Large intestine (tissue), 3 donors: ENCODE data around the gene TSKS. TPM values are rescaled to one million over a fixed set of nuclear protein-coding genes. Genes with fewer than 3 reads are reported as not detected.

ENCODE experiments used
- DNase-seq, 2 donors: peaks; one replicate each; pipeline versions ENCODE4 v3.0.0 to v3.0.0-alpha.2; 2013
- H3K27ac ChIP-seq: one replicate; pipeline ENCODE4 v1.5.1; 2013; ENCODE audit warnings: low read length
- H3K27me3 ChIP-seq: 2 replicates; pipeline ENCODE4 v1.6.1; 2013; ENCODE audit warnings: low read length; ENCODE audit not compliant: control insufficient read depth, insufficient read depth
- H3K36me3 ChIP-seq: 2 replicates; pipeline ENCODE4 v1.6.1; 2013; ENCODE audit warnings: low read length; ENCODE audit not compliant: control insufficient read depth, insufficient read depth
- H3K4me1 ChIP-seq: one replicate; pipeline ENCODE4 v1.6.1; 2013; ENCODE audit warnings: low read length; ENCODE audit not compliant: control insufficient read depth, insufficient read depth
- H3K4me3 ChIP-seq: one replicate; pipeline ENCODE4 v1.5.1; 2013; ENCODE audit warnings: low read length
- H3K9me3 ChIP-seq: one replicate; pipeline ENCODE4 v1.6.1; 2013; ENCODE audit warnings: mild to moderate bottlenecking, low read depth, low read length, moderate library complexity; ENCODE audit not compliant: control insufficient read depth
- WGBS: methylation state at CpG from one replicate; pipeline ENCODE4 v1.1.5; 2013; ENCODE audit warnings: low lambda C conversion rate; ENCODE audit not compliant: insufficient coverage; 5-methylcytosine and 5-hydroxymethylcytosine counted together
- polyA plus RNA-seq: library from polyadenylated mRNA; unstranded; fragments of 120-200 nt; gene quantifications from one replicate; pipeline ENCODE4 v1.2.1, GENCODE V29; 2013

TSKS gene
- polyA plus RNA-seq, 1 donor, result 0.15 TPM

- WGBS, result 95% methylated on average over 4 of the region's 20 CpGs
- no peaks in the 10 kb centered on the region for H3K27me3 ChIP-seq
- peaks cover 3% of the 10 kb centered on the region for H3K9me3 ChIP-seq
- DNase-seq, result no peak
- H3K4me3 ChIP-seq, result peak overlapping the region; percentile 32
- peaks cover 32% of the 10 kb centered on the region for H3K4me1 ChIP-seq
- peak overlapping the region; percentile 63 for H3K27ac ChIP-seq
- peaks cover 25% of the 10 kb centered on the region for H3K36me3 ChIP-seq
Observed at GRCh38 chr19:49805822-49806619, 42.9 kb upstream of the TSKS start.

DNA sequence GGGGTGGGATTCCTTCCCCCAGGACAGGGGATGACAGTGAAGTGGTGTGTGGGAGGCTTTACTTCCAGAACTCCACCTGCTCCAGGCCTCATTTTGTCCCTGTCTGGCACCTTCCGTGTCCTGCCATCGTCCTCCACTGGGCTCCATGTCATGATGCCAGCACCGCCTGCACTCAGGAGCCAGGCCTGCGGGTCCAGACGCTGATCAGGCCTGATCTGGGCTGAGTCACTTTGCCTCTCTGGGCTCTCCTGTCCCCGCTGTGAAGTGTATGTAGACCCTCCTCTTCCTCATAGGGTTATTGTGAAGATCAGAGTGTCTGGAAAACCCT is 40.4 kb upstream of the TSKS start:
- peaks cover 20% of the 10 kb centered on the region for H3K4me1 ChIP-seq
- H3K27me3 ChIP-seq, result no peaks in the 10 kb centered on the region
- 100% methylated on average over 2 of the region's 6 CpGs for WGBS
- H3K9me3 ChIP-seq, result peaks cover 3% of the 10 kb centered on the region
- no peak for DNase-seq
- peaks cover 50% of the 10 kb centered on the region for H3K36me3 ChIP-seq
- no peak overlapping the region for H3K27ac ChIP-seq
- no peak overlapping the region for H3K4me3 ChIP-seq

DNA sequence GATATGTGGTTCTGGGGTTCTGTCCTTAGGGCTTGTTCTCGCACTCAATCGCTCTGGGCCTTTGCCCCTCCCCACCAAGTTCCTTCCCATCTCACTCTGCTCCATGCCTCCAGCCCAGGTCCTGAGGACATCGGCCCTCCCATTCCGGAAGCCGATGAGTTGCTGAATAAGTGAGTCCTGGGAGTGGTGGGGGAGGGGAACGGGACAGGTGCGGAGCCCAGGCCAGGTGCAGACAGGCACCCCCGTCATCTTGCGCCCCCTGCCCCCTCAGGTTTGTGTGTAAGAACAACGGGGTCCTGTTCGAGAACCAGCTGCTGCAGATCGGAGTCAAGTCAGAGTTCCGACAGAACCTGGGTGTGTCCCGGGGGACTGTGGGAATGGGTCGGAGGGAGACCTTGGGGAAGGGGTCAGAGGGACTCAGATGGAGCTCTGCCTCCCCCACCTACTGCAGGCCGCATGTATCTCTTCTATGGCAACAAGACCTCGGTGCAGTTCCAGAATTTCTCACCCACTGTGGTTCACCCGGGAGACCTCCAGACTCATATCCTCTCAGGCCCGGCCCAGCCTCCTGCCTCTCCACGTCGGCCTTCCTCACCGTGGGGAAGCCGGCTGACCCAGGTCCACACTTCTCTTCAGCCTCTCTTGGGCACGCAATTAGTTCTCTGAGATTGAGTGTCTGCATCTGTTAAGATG is 39.9 kb upstream of the TSKS start:
- no peak for DNase-seq
- H3K4me3 ChIP-seq, result peak overlapping the region; percentile 47
- H3K27ac ChIP-seq, result no peak overlapping the region
- H3K4me1 ChIP-seq, result peaks cover 16% of the 10 kb centered on the region
- peaks cover 55% of the 10 kb centered on the region for H3K36me3 ChIP-seq
- WGBS, result no CpG with 5 or more reads among the region's 24 CpGs
- H3K9me3 ChIP-seq, result peaks cover 3% of the 10 kb centered on the region
- no peaks in the 10 kb centered on the region for H3K27me3 ChIP-seq

- Histone ChIP-seq H3K36me3 (peaks cover 53% of the 10 kb centered on the region), H3K27me3 (no peaks in the 10 kb centered on the region), H3K4me1 (peaks cover 16% of the 10 kb centered on the region), H3K27ac (peak overlapping the region; percentile 31), H3K4me3 (peak overlapping the region; percentile 47), H3K9me3 (peaks cover 3% of the 10 kb centered on the region)
- WGBS, result 0% methylated on average over 1 of the region's 38 CpGs
- DNase-seq, result peak; percentile 58 to 82
Observed at GRCh38 chr19:49801966-49802661, 39.0 kb upstream of the TSKS start.

- no CpG with 5 or more reads among the region's 32 CpGs for WGBS
- H3K36me3 ChIP-seq, result peaks cover 58% of the 10 kb centered on the region
- peaks cover 3% of the 10 kb centered on the region for H3K9me3 ChIP-seq
- peaks cover 14% of the 10 kb centered on the region for H3K4me1 ChIP-seq
- peak overlapping the region; percentile 47 for H3K4me3 ChIP-seq
- DNase-seq, result no peak
- H3K27ac ChIP-seq, result no peak overlapping the region
- no peaks in the 10 kb centered on the region for H3K27me3 ChIP-seq
Observed at GRCh38 chr19:49801401-49801888, 38.3 kb upstream of the TSKS start.

DNA sequence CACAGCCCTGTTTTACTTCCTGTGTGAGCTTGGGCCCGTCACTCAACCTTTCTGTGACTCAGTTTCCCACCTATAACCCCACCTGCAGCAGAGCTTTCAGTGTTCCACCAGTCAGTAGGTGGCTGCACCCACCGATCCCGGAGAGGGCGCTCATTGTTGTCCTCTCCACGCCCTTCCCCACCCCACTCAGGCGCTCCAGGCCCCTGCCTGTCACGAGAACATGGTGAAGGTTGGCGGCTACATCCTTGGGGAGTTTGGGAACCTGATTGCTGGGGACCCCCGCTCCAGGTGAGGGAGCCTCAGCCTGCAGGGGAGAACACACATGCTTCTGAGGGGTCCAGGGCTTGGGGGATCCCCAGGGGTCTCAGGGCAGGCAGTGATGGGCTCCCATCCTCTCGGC is 37.7 kb upstream of the TSKS start:
- no peak overlapping the region for H3K27ac ChIP-seq
- H3K9me3 ChIP-seq, result peaks cover 3% of the 10 kb centered on the region
- H3K4me1 ChIP-seq, result peaks cover 9% of the 10 kb centered on the region
- H3K27me3 ChIP-seq, result no peaks in the 10 kb centered on the region
- H3K4me3 ChIP-seq, result no peak overlapping the region
- no CpG with 5 or more reads among the region's 10 CpGs for WGBS
- H3K36me3 ChIP-seq, result peaks cover 60% of the 10 kb centered on the region
- no peak for DNase-seq

- no CpG with 5 or more reads among the region's 25 CpGs for WGBS
- peaks cover 2% of the 10 kb centered on the region for H3K4me1 ChIP-seq
- no peaks in the 10 kb centered on the region for H3K27me3 ChIP-seq
- DNase-seq, result no peak
- no peak overlapping the region for H3K4me3 ChIP-seq
- H3K9me3 ChIP-seq, result no peaks in the 10 kb centered on the region
- H3K27ac ChIP-seq, result no peak overlapping the region
- peaks cover 69% of the 10 kb centered on the region for H3K36me3 ChIP-seq
Observed at GRCh38 chr19:49799798-49800376, 36.8 kb upstream of the TSKS start.

DNA sequence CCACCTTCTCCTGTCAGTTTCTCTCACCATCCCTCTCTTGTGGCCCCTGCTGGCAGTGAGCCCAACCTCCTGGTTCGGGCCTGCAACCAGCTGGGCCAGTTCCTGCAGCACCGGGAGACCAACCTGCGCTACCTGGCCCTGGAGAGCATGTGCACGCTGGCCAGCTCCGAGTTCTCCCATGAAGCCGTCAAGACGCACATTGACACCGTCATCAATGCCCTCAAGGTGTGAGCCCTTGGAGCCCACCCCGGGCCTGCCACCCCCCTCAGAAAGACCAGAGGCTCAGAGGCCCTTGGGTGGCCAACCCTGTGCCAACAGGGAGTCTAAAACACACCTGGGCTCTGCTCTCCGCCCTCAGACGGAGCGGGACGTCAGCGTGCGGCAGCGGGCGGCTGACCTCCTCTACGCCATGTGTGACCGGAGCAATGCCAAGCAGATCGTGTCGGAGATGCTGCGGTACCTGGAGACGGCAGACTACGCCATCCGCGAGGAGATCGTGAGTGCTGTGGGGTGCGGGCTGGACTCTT is 36.2 kb upstream of the TSKS start:
- WGBS, result no CpG with 5 or more reads among the region's 28 CpGs
- H3K36me3 ChIP-seq, result peaks cover 71% of the 10 kb centered on the region
- DNase-seq, result no peak

GRCh38 chr19:49798574-49798973 is 35.5 kb upstream of the TSKS start:
- DNase-seq, result no peak
- Histone ChIP-seq H3K4me3 (no peak overlapping the region), H3K4me1 (peaks cover 2% of the 10 kb centered on the region), H3K27ac (no peak overlapping the region), H3K9me3 (no peaks in the 10 kb centered on the region), H3K27me3 (no peaks in the 10 kb centered on the region), H3K36me3 (peaks cover 71% of the 10 kb centered on the region)
- WGBS, result no CpG with 5 or more reads among the region's 11 CpGs

More for the DNA sequence above, 36.2 kb upstream of the TSKS start:
- Histone ChIP-seq H3K4me3 (no peak overlapping the region), H3K27ac (no peak overlapping the region), H3K9me3 (no peaks in the 10 kb centered on the region), H3K4me1 (peaks cover 2% of the 10 kb centered on the region), H3K27me3 (no peaks in the 10 kb centered on the region)

DNA sequence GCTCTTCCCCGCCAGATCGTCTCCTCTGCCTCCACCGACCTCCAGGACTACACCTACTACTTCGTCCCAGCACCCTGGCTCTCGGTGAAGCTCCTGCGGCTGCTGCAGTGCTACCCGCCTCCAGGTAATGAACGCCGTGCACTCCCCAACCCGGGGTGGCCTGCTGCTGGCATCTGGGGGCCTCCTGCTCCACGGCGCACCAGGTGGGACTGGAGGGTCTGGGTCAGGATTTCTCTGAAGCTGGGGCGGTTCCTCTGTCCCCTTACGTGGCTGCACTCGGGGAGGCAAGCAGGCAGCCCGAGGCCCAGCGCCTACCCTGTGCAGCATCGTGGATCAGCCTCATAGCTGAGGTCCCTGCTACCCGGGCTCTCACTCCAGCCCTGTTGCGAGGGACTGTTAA is 32.5 kb upstream of the TSKS start:
- WGBS, result no CpG with 5 or more reads among the region's 20 CpGs

More for the DNA sequence above, 32.5 kb upstream of the TSKS start:
- H3K36me3 ChIP-seq, result peaks cover 83% of the 10 kb centered on the region
- DNase-seq, result no peak
- H3K27ac ChIP-seq, result no peak overlapping the region
- no peaks in the 10 kb centered on the region for H3K9me3 ChIP-seq
- H3K4me1 ChIP-seq, result no peaks in the 10 kb centered on the region
- H3K4me3 ChIP-seq, result no peak overlapping the region
- no peaks in the 10 kb centered on the region for H3K27me3 ChIP-seq
